ENCODE data around the gene ZNF547. TPM values are rescaled to one million over a fixed set of nuclear protein-coding genes. Genes with fewer than 3 reads are reported as not detected.
"Not testable (repeated sequence)": the region's sequence is repeated elsewhere in the genome, so short reads cannot be mapped to it uniquely, and the experiment has no call there.

Gene ZNF547
- total RNA-seq, 1 experiment from 2014 or later = 3.7 TPM

DNA sequence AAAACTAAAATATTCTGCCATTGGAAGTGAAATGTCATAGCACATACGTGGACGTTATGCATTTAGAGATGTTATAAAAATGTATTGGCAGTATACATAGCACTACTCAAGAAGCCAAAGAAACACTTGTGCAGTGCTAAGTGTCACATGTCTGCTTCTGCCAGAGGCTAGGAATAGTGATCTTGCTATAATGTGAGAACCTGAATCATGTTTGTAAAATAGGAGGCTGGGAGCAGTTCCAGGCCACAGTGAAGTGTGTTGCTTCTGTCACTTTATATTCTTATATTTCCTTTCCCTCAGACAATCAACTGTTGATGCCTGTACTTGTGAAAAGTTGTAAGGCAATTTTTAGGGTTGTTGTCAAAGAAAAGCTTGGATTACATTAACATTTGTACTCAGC lies 3.4 kb downstream of the ZNF547 start:
- no peaks in the 10 kb centered on the region for H3K27me3 Mint-ChIP-seq (ENCODE audit: insufficient read depth, unreplicated experiment)
- peaks cover 8% of the 10 kb centered on the region for H3K4me1 Mint-ChIP-seq (ENCODE audit: insufficient read depth, unreplicated experiment)
- peaks cover 31% of the 10 kb centered on the region for H3K36me3 Mint-ChIP-seq (ENCODE audit: insufficient read depth, unreplicated experiment)
- H3K4me3 Mint-ChIP-seq (ENCODE audit: unreplicated experiment) = no peak overlapping the region
- DNase-seq (ENCODE audit: unreplicated experiment) = no peak
- POLR2A ChIA-PET = interaction anchor here (0.6 to 1.3 kb wide), 2 partner anchors 23 to 380 kb away, joined by 3 to 4 read pairs; partner anchors contain the start of genes ZNF548 and ZNF776
- H3K9me3 Mint-ChIP-seq (ENCODE audit: unreplicated experiment) = peaks cover 14% of the 10 kb centered on the region
- BruUV-seq (replicated peaks) = no TSS peak
- no peak overlapping the region for H3K27ac Mint-ChIP-seq (ENCODE audit: low read depth, unreplicated experiment)
- TF ChIP-seq, protein P1, sequence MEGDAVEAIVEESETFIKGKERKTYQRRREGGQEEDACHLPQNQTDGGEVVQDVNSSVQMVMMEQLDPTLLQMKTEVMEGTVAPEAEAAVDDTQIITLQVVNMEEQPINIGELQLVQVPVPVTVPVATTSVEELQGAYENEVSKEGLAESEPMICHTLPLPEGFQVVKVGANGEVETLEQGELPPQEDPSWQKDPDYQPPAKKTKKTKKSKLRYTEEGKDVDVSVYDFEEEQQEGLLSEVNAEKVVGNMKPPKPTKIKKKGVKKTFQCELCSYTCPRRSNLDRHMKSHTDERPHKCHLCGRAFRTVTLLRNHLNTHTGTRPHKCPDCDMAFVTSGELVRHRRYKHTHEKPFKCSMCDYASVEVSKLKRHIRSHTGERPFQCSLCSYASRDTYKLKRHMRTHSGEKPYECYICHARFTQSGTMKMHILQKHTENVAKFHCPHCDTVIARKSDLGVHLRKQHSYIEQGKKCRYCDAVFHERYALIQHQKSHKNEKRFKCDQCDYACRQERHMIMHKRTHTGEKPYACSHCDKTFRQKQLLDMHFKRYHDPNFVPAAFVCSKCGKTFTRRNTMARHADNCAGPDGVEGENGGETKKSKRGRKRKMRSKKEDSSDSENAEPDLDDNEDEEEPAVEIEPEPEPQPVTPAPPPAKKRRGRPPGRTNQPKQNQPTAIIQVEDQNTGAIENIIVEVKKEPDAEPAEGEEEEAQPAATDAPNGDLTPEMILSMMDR (IDR thresholded peaks at IDR 0.05; ENCODE audit: unreplicated experiment) = no peak
- intact Hi-C loops (cut with micrococcal nuclease) = no loop called here
- CTCF ChIA-PET = interaction anchor here (0.6 kb wide), 1 partner anchor 52 kb away, joined by 6 read pairs; no protein-coding TSS in a partner anchor

DNA sequence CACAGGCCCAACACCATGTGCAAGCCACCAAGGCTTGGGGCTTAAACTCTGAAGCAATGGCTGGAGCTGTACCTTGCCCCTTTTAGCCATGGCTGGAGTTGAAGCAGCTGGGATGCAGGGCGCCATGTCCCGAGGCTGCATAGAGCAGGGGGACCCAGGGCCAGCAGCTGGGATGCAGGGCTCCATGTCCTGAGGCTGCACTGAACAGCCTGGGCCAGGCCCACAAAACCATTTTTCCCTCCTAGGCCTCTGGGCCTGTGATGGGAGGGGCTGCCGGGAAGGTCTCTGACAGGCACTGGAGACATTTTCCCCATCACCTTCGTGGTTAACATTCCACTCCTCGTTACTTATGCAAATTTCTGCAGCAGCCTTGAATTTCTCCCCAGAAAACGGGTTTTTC lies 10.8 kb downstream of the ZNF547 start:
- Mint-ChIP-seq H3K9me3 (ENCODE audit: unreplicated experiment) (peaks cover 40% of the 10 kb centered on the region), H3K36me3 (ENCODE audit: insufficient read depth, unreplicated experiment) (peaks cover 44% of the 10 kb centered on the region), H3K27me3 (ENCODE audit: insufficient read depth, unreplicated experiment) (no peaks in the 10 kb centered on the region), H3K4me3 (ENCODE audit: unreplicated experiment) (no peak overlapping the region), H3K27ac (ENCODE audit: low read depth, unreplicated experiment) (no peak overlapping the region), H3K4me1 (ENCODE audit: insufficient read depth, unreplicated experiment) (no peaks in the 10 kb centered on the region)
- no TSS peak for BruUV-seq (replicated peaks)
- no peak for DNase-seq (ENCODE audit: unreplicated experiment)
- TF ChIP-seq, protein P1 (IDR thresholded peaks at IDR 0.05; ENCODE audit: unreplicated experiment) = no peak
- POLR2A ChIA-PET = no interaction called here
- CTCF ChIA-PET = no interaction called here
- intact Hi-C loops (cut with micrococcal nuclease) = no loop called here

DNA sequence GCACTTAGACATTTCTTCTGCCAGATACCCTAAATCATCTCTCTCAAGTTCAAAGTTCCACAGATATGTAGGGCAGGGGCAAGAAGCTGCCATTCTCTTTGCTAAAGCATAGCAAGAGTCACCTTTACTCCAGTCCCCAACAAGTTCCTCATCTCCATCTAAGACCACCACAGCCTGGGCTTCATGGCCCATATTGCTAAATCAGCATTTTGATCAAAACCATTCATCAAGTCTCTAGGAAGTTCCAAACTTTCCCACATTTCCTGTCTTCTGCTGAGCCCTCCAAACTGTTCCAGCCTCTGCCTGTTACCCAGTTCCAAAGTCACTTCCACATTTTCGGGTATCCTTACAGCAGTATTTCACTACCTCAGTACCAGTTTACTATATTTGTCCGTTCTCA lies 11.3 kb downstream of the ZNF547 start:
- not testable (repeated sequence) for H3K27me3 Mint-ChIP-seq (ENCODE audit: insufficient read depth, unreplicated experiment); H3K4me3 Mint-ChIP-seq (ENCODE audit: unreplicated experiment); BruUV-seq (replicated peaks)

DNA sequence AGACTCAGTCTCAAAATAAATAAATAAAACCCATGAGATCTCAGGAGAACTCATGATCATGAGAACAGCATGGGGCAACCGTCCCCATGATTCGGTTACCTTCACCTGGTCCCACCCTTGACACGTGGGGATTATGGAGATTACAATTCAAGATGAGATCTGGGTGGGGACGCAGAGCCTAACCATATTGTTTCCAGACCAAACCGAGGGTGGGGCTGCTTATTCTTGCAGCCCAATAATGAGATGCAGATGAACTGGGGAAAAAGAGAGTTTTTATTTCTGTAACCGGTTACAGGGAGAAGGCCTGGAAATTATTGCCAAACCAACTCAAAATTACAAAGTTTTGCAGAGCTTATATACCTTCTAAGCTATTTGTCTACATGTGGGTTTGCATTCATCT lies 12.8 kb downstream of the ZNF547 start:
- Mint-ChIP-seq H3K27me3 (ENCODE audit: insufficient read depth, unreplicated experiment) (no peaks in the 10 kb centered on the region), H3K4me1 (ENCODE audit: insufficient read depth, unreplicated experiment) (no peaks in the 10 kb centered on the region), H3K4me3 (ENCODE audit: unreplicated experiment) (no peak overlapping the region), H3K27ac (ENCODE audit: low read depth, unreplicated experiment) (no peak overlapping the region), H3K9me3 (ENCODE audit: unreplicated experiment) (peaks cover 35% of the 10 kb centered on the region), H3K36me3 (ENCODE audit: insufficient read depth, unreplicated experiment) (peaks cover 39% of the 10 kb centered on the region)
- ChIA-PET CTCF (no interaction called here), POLR2A (interaction anchor here (0.8 to 1.0 kb wide), 2 partner anchors 8 to 10 kb away, joined by 3 to 4 read pairs; no protein-coding TSS in a partner anchor)
- no peak for DNase-seq (ENCODE audit: unreplicated experiment)
- BruUV-seq (replicated peaks) = no TSS peak
- TF ChIP-seq, protein P1 (IDR thresholded peaks at IDR 0.05; ENCODE audit: unreplicated experiment) = no peak
- intact Hi-C loops (cut with micrococcal nuclease) = no loop called here

More for the DNA sequence above, 11.3 kb downstream of the ZNF547 start:
- intact Hi-C loops (cut with micrococcal nuclease); CTCF ChIA-PET; H3K4me1 Mint-ChIP-seq (ENCODE audit: insufficient read depth, unreplicated experiment); DNase-seq (ENCODE audit: unreplicated experiment); H3K27ac Mint-ChIP-seq (ENCODE audit: low read depth, unreplicated experiment): not testable (repeated sequence)
- H3K9me3 Mint-ChIP-seq (ENCODE audit: unreplicated experiment) = peaks cover 44% of the 10 kb centered on the region
- POLR2A ChIA-PET = interaction anchor here (0.6 kb wide), 1 partner anchor 1008 kb away, joined by 4 read pairs; no protein-coding TSS in a partner anchor
- H3K36me3 Mint-ChIP-seq (ENCODE audit: insufficient read depth, unreplicated experiment) = peaks cover 44% of the 10 kb centered on the region

All from MCF 10A (cell line).